ENCODE data around the gene SPATA25.

SPATA25 gene

GRCh38 chr20:45892828-45893500 is 5.5 kb upstream of the SPATA25 start:
- no peaks in the 10 kb centered on the region for H3K27me3 Mint-ChIP-seq
- ATAC-seq (replicated peaks) = no peak
- no peaks in the 10 kb centered on the region for H3K9me3 Mint-ChIP-seq
- H3K27ac Mint-ChIP-seq = no peak overlapping the region
- H3K4me3 Mint-ChIP-seq = peak overlapping the region; percentile 92 to 94
- peaks cover 29 to 44% of the 10 kb centered on the region in 2 donors for H3K36me3 Mint-ChIP-seq
- DNase-seq = no peak
- H3K4me1 Mint-ChIP-seq = peaks cover 15 to 32% of the 10 kb centered on the region in 2 donors

GRCh38 chr20:45892049-45892825 is 4.8 kb upstream of the SPATA25 start:
- peak overlapping the region; percentile 92 to 94 for H3K4me3 Mint-ChIP-seq
- peak overlapping the region; percentile 97 for H3K27ac Mint-ChIP-seq
- H3K9me3 Mint-ChIP-seq = no peaks in the 10 kb centered on the region
- H3K4me1 Mint-ChIP-seq = peaks cover 18 to 33% of the 10 kb centered on the region in 2 donors
- peaks cover 33 to 42% of the 10 kb centered on the region in 2 donors for H3K36me3 Mint-ChIP-seq
- DNase-seq (no peak), ATAC-seq (replicated peaks) (no peak)
- no peaks in the 10 kb centered on the region for H3K27me3 Mint-ChIP-seq

DNA sequence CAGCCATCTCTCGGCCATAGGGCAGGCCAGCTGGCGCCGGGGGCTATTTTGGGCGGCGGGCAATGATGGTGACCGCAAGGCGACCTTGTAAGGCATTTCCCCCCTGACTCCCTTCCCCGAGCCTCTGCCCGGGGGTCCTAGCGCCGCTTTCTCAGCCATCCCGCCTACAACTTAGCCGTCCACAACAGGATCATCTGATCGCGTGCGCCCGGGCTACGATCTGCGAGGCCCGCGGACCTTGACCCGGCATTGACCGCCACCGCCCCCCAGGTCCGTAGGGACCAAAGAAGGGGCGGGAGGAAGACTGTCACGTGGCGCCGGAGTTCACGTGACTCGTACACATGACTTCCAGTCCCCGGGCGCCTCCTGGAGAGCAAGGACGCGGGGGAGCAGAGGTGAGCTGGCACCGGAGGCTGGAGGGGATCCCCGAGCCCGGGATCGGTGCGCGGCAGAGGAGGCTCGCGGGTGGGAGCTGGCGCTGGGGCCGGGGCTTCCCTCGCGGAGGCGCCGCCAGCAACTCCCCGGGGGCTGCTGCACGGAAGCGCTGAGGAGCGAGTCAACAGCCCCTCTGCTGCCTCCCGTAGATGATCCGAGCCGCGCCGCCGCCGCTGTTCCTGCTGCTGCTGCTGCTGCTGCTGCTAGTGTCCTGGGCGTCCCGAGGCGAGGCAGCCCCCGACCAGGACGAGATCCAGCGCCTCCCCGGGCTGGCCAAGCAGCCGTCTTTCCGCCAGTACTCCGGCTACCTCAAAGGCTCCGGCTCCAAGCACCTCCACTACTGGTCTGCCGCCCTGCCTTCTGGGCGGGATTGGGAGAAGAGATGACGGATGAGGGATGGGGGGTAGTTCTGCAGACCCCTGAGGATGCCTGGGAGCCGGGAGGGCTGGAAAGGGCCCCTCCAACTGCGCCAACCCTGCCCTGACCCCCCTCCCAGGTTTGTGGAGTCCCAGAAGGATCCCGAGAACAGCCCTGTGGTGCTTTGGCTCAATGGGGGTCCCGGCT is 3.9 kb upstream of the SPATA25 start, which contains the start of the genes CTSA and NEURL2:
CTSA (plus strand) TSS at position 351 of the 999 bp plus-strand sequence; CDS start at position 585, 234 bp downstream.
NEURL2 (minus strand) TSS at position 224 of the 999 bp plus-strand sequence; CDS start at position 7, 217 bp downstream.
- peak within 1 kb of the TSS; percentile 97 for H3K27ac Mint-ChIP-seq
- peak; percentile 85 to 89 for ATAC-seq (replicated peaks)
- peak; percentile 89 for DNase-seq
- no peaks in the 10 kb centered on the region for H3K27me3 Mint-ChIP-seq
- peaks cover 23 to 41% of the 10 kb centered on the region in 2 donors for H3K4me1 Mint-ChIP-seq
- H3K4me3 Mint-ChIP-seq = peak within 1 kb of the TSS; percentile 92 to 94
- H3K9me3 Mint-ChIP-seq = no peaks in the 10 kb centered on the region
- peaks cover 30 to 44% of the 10 kb centered on the region in 2 donors for H3K36me3 Mint-ChIP-seq

GRCh38 chr20:45890077-45890984 is 2.9 kb upstream of the SPATA25 start:
- Mint-ChIP-seq H3K4me1 (peaks cover 25 to 44% of the 10 kb centered on the region in 2 donors), H3K9me3 (no peaks in the 10 kb centered on the region), H3K36me3 (peaks cover 24 to 47% of the 10 kb centered on the region in 2 donors), H3K27ac (peak overlapping the region; percentile 97), H3K4me3 (peak overlapping the region; percentile 92 to 94), H3K27me3 (no peaks in the 10 kb centered on the region)
- DNase-seq (peak; percentile 52), ATAC-seq (replicated peaks) (peak; percentile 51 to 54)

- peaks cover 17 to 40% of the 10 kb centered on the region in 2 donors for H3K36me3 Mint-ChIP-seq
- ATAC-seq (replicated peaks) (no peak), DNase-seq (no peak)
- H3K4me3 Mint-ChIP-seq = no peak overlapping the region
- H3K27ac Mint-ChIP-seq = no peak overlapping the region
- peaks cover 28 to 61% of the 10 kb centered on the region in 2 donors for H3K4me1 Mint-ChIP-seq
- H3K27me3 Mint-ChIP-seq = no peaks in the 10 kb centered on the region
- no peaks in the 10 kb centered on the region for H3K9me3 Mint-ChIP-seq
These were observed 1.3 kb upstream of the SPATA25 start for GRCh38 chr20:45888681-45889080.

- DNase-seq (no peak), ATAC-seq (replicated peaks) (no peak)
- H3K36me3 Mint-ChIP-seq = peaks cover 26 to 51% of the 10 kb centered on the region in 2 donors
- H3K9me3 Mint-ChIP-seq = no peaks in the 10 kb centered on the region
- peaks cover 27 to 68% of the 10 kb centered on the region in 2 donors for H3K4me1 Mint-ChIP-seq
- H3K4me3 Mint-ChIP-seq = no peak overlapping the region
- H3K27ac Mint-ChIP-seq = no peak overlapping the region
- H3K27me3 Mint-ChIP-seq = no peaks in the 10 kb centered on the region
These were observed 654 bp downstream of the SPATA25 start for GRCh38 chr20:45886590-45887345.

DNA sequence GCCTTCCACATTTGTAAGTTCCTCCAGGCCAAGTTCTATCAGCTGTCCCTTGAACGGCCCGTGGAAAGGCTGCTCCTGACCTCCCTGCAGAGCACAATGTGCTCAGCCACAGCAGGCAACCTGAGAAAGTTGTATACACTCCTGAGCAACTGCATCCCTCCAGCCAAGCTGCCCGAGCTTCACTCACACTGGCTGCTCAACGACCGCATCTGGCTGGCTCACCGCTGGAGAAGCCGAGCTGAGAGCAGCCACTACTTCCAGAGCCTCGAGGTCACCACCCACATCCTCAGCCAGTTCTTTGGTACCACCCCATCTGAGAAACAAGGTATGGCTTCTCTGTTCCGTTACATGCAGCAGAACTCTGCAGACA is 4.3 kb downstream of the SPATA25 start:
- Mint-ChIP-seq H3K36me3 (peaks cover 28 to 50% of the 10 kb centered on the region in 2 donors), H3K9me3 (no peaks in the 10 kb centered on the region), H3K27ac (peak overlapping the region; percentile 42), H3K4me3 (peak overlapping the region in 1 of 2 donors; percentile 19), H3K4me1 (peaks cover 30 to 61% of the 10 kb centered on the region in 2 donors), H3K27me3 (no peaks in the 10 kb centered on the region)
- ATAC-seq (replicated peaks) (no peak), DNase-seq (no peak)

- H3K27me3 Mint-ChIP-seq = no peaks in the 10 kb centered on the region
- peaks cover 26 to 48% of the 10 kb centered on the region in 2 donors for H3K36me3 Mint-ChIP-seq
- ATAC-seq (replicated peaks) (no peak), DNase-seq (no peak)
- H3K9me3 Mint-ChIP-seq = no peaks in the 10 kb centered on the region
- peaks cover 28 to 61% of the 10 kb centered on the region in 2 donors for H3K4me1 Mint-ChIP-seq
- peak overlapping the region; percentile 51 to 76 for H3K4me3 Mint-ChIP-seq
- peak overlapping the region; percentile 80 for H3K27ac Mint-ChIP-seq
These were observed 4.8 kb downstream of the SPATA25 start for GRCh38 chr20:45882469-45883099.

DNA sequence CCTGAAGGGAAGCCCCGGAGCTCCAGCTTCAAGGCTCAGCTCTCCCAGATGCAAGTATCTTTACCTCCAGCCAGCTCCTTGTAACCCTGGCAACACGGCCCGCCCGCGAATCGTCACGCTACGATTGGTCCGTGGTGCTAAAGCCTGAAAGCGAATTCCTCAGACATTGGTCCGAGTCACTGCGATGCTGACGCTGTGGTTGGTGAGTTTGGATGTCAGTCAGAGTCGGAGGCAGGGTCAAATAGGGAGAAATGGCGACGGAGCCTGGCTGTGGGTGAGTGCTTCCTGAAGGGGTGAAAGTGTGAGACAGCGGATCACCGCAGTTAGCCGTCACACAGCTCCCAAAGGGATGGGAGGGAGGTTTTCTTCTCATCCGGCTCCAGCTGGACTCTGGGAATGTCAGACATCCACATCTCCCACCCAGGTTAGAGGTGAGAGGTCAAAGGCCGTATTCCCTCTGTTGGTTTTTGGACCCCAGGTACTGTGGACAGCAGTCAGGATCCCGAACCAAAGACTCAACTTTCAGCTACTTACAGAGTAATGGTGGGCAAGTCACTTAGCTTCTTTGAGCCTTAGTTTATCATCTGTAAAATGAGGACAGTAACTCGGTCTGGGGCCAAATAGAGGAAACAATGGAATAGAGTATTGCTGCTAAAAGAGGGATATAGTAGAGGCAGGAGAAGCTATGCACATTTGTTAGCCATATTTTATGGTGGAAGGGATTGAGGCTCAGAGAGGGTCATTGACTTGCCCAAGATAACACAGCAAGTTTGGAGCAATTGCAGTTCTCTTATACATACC is 6.2 kb downstream of the SPATA25 start, which contains the start of gene ZSWIM1:
ZSWIM1 (plus strand) TSS at position 240 of the 801 bp plus-strand sequence. CDS start 1,366 bp downstream, outside the sequence.
- H3K4me3 Mint-ChIP-seq = peak within 1 kb of the TSS; percentile 85 to 92
- peaks cover 21 to 52% of the 10 kb centered on the region in 2 donors for H3K4me1 Mint-ChIP-seq
- H3K36me3 Mint-ChIP-seq = peaks cover 20 to 44% of the 10 kb centered on the region in 2 donors
- DNase-seq = peak; percentile 98
- no peaks in the 10 kb centered on the region for H3K9me3 Mint-ChIP-seq
- H3K27ac Mint-ChIP-seq = peak within 1 kb of the TSS; percentile 95
- peak; percentile 99 for ATAC-seq (replicated peaks)
- H3K27me3 Mint-ChIP-seq = no peaks in the 10 kb centered on the region

DNA sequence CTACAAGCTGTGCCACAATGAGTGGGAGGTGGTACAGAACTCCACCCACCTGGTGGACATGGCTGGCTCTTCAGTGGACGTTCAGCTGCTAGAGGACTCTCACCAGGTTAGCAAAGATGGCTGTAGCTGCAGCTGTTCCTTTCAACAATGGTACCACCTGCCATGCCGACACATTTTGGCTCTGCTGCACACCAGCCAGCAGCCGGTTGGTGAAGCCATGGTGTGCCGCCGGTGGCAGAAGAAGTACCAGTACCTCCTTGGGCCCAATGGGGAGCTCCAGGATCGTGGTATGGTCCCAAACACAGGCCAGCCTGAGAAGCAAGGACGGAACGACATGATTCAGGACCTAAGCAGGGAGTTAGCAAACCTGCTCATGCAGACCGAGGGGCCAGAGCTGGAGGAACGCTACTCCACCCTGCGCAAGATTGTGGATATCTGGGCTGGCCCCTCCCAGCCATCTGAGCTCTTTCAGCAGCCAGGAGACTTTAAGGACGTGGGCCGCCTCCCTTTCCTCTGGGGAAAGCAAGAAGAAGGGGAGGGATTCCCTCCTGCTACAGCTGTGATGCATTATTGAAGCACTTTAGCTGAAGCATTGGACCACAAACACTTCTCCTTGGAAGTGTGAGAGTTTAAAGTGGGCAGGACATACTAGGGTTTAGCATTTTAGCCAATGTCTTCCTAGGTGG is 9.2 kb downstream of the SPATA25 start:
- Mint-ChIP-seq H3K27ac (no peak overlapping the region), H3K4me1 (peaks cover 13 to 27% of the 10 kb centered on the region in 2 donors), H3K9me3 (no peaks in the 10 kb centered on the region), H3K36me3 (peaks cover 14 to 32% of the 10 kb centered on the region in 2 donors), H3K27me3 (no peaks in the 10 kb centered on the region), H3K4me3 (no peak overlapping the region)
- ATAC-seq (replicated peaks) (no peak), DNase-seq (no peak)

DNA sequence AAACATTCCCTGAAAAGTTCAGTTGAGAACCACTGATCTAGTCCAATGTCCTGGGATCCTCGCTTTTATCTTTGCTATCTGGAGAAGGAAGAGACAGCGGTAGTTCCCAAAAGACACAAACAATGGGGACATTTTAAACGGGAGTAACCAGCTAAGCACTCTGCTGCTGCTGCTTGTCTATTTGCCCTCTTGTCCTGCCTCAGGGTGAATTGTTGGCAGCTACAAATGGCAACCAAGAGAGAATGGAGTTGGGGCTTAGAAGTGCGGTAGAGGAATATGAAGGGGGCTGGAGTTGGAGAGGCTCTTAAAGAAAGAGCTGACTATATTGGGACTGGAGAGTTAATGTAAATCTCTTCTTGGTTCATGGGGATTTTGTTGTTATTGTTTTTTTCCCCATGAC is 12.8 kb downstream of the SPATA25 start:
- DNase-seq (no peak), ATAC-seq (replicated peaks) (no peak)
- Mint-ChIP-seq H3K27ac (no peak overlapping the region), H3K4me1 (no peaks in the 10 kb centered on the region), H3K27me3 (no peaks in the 10 kb centered on the region), H3K36me3 (peaks cover 7 to 15% of the 10 kb centered on the region in 2 donors), H3K4me3 (no peak overlapping the region), H3K9me3 (no peaks in the 10 kb centered on the region)

Measured in stimulated activated naive B cell treated with anti-CD40 and anti-IgM and Interleukin-4, amounts not matched to agents 10 μg/mL and 1 μg/mL and 100 μg/mL, for 72 hours (primary cell).